Measurements from ENCODE around the gene ATP6V1G3. TPM values are rescaled to one million over a fixed set of nuclear protein-coding genes. Genes with fewer than 3 reads are reported as not detected.

The ATP6V1G3 gene
- not detected in 2 replicates for total RNA-seq

GRCh38 chr1:198540580-198540979 lies at the start of gene ATP6V1G3:
Gene ATP6V1G3, minus strand, starts transcription at chr1:198540680. Its CDS starts 30 bp downstream, at chr1:198540650.

Other genes with a start within 250 kb of the ATP6V1G3 start
- gene PTPRC, start 98.4 kb upstream of the ATP6V1G3 start, total RNA-seq: not detected in 2 replicates

Measured in tracheal epithelial cell (primary cell).